ENCODE results near the gene SC5D.

DNA sequence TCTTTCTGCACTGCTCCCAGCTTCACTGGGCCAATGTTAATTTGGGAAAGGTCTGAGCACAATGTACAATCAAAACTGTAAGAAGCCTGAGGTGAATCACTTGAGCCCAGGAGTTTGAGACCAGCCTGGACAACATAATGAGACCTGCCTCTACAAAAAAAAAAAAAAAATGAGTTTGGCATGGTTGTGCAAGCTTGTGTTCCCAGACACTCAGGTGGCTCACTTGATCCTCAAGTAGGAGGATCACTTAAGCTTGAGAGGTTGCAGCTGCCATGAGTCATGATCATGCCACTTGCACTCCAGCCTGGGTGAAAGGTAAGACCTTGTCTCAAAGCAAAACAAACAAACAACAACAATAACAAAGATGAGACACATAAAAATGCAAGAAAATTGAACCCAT, 38.6 kb upstream of the SC5D start:
- TF ChIP-seq CTCF (IDR thresholded peaks at IDR 0.05) (no peak), POLR2A (IDR thresholded peaks at IDR 0.05) (no peak)
